Neural progenitor cell (in vitro differentiated cells): ENCODE data around the gene CYP27B1.

Experiments used
- EZH2phosphoT487 ChIP-seq: fragments of 200-600 bp; sonication (generic); IDR thresholded peaks from 2 replicates; pipeline ENCODE4 v1.6.1; 2017; ENCODE audit warnings: antibody characterized with exemption
- TF ChIP-seq, protein P1 (sequence below): fragments of 200-600 bp; sonication (generic); IDR thresholded peaks from 2 replicates; pipeline ENCODE4 v1.5.1; 2017; ENCODE audit warnings: antibody characterized with exemption, mild to moderate bottlenecking

DNA sequence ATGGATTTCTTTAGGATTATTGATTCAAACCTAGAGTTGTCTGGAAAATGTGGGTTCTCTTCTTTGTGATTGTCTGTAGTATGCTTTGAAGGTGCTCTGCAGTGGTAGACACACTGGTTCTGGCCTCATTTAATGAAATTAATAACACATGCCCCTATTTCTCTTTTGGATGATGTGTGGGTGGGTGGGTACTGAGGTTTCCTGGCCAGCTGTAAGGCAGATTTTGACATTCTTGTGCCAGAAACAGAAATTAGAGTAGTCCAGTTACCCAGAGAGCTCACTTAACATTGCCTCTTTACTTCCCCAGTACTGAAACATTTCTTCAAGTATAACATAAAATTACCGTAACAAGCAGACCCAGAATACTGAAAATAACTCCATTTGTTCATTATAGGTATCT is 30.1 kb upstream of the CYP27B1 start:
- TF ChIP-seq EZH2phosphoT487, result no peak
- TF ChIP-seq, protein P1, sequence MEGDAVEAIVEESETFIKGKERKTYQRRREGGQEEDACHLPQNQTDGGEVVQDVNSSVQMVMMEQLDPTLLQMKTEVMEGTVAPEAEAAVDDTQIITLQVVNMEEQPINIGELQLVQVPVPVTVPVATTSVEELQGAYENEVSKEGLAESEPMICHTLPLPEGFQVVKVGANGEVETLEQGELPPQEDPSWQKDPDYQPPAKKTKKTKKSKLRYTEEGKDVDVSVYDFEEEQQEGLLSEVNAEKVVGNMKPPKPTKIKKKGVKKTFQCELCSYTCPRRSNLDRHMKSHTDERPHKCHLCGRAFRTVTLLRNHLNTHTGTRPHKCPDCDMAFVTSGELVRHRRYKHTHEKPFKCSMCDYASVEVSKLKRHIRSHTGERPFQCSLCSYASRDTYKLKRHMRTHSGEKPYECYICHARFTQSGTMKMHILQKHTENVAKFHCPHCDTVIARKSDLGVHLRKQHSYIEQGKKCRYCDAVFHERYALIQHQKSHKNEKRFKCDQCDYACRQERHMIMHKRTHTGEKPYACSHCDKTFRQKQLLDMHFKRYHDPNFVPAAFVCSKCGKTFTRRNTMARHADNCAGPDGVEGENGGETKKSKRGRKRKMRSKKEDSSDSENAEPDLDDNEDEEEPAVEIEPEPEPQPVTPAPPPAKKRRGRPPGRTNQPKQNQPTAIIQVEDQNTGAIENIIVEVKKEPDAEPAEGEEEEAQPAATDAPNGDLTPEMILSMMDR, result no peak
